Measurements from ENCODE around the gene ZIC3. TPM values are rescaled to one million over a fixed set of nuclear protein-coding genes. Genes with fewer than 3 reads are reported as not detected.

ZIC3 gene
- polyA plus RNA-seq, 3 donors: not detected

DNA sequence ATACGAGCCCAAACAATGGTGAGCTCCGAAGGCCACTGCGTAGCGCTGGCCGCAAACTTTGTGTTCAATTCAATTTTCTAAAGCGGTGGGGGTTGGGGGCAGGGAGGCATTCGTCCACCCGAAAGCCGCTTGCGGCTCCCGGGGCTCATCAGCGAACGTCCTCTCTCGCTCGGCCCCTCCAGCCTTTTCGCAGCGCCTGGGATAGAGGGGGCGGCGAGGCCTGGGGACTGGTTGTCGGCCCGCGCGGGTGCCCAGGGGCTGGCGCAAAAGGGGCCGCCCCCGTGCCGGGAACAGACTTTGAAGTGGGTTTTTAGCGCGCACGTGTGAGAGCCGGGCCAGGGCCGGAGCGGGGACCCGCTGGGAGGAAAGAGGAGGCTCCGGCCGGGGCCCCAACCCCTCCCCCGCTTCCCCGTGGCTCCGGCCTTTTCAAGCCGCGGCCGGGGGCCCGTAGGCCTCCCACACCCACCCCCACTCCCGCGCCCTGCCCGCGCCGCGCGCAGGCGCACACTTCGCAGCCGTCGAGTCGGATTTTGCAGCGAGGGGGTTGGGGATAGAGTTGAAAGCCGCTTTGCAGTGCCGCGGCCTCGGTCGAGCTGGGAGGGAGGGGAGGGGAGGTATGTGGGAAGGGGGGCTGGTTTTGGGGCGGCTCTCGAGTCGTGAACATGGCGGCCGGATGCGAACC lies 8.3 kb downstream of the ZIC3 start:
- intact Hi-C loops (cut with micrococcal nuclease): no loop called here

DNA sequence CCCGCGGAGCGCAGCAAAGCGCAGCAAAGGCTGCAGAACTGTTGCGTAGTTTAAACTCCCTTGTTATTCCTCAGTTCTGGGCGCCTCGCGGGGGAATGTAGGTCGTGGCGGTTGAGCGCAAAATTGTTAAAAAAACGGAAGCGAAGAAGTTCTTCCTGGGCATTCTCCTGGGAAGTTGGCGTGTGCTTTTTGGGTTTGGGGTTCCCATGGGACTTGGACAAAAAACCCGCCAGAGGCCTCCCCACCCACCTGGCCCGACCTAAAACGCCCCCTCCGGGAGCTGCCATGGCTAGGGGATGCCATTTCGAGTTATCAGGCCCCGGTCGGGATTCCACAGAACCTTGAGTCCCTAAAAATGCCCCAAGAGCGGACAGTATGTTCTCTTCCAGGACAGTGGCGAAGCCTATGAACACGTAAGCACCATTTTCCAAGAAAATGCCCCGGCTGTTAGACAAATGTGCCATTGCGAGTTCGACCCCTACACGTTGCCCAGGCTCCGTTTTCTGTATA lies 8.9 kb downstream of the ZIC3 start:
- intact Hi-C loops (cut with micrococcal nuclease): no loop called here
- Histone ChIP-seq H3K36me3 (replicated peaks in 1 of 2; ENCODE audit: control insufficient read depth in 1 of 2, insufficient read depth in 2 of 2, low read length in 2 of 2) (no peaks in the 10 kb centered on the region), H3K4me1 (ENCODE audit: control insufficient read depth in 1 of 2, insufficient read depth in 2 of 2, low read length in 2 of 2) (no peaks in the 10 kb centered on the region), H3K9me3 (replicated peaks in 1 of 2; ENCODE audit: control insufficient read depth in 1 of 2, insufficient read depth in 1 of 2, low read length in 2 of 2) (peaks cover 0 to 32% of the 10 kb centered on the region in 2 donors), H4K20me1 (ENCODE audit: insufficient read depth, low read length) (no peaks in the 10 kb centered on the region), H3K79me2 (ENCODE audit: insufficient read depth, low read length) (no peaks in the 10 kb centered on the region), H3K27me3 (ENCODE audit: control insufficient read depth in 2 of 2, insufficient read depth in 2 of 2, low read length in 2 of 2) (peaks cover 50 to 79% of the 10 kb centered on the region in 2 donors), H2AFZ (ENCODE audit: insufficient read depth, low read depth, low read length, poor library complexity, severe bottlenecking) (no peak overlapping the region), H3K27ac (ENCODE audit: low read depth in 1 of 2, low read length in 2 of 2) (no peak overlapping the region), H3K4me3 (replicated peaks in 1 of 3; ENCODE audit: low read depth in 2 of 3, low read length in 3 of 3) (no peak overlapping the region), H3K9ac (ENCODE audit: insufficient read depth, low read length, poor library complexity, severe bottlenecking) (no peak overlapping the region), H3K4me2 (replicated peaks; ENCODE audit: extremely low read depth, low read length, poor library complexity, severe bottlenecking) (no peak overlapping the region)
- Mint-ChIP-seq H3K36me3 (no peaks in the 10 kb centered on the region), H3K4me1 (no peaks in the 10 kb centered on the region), H3K4me3 (peak overlapping the region in 1 of 2 donors; percentile 78), H3K27me3 (ENCODE audit: low read depth in 3 of 3) (peaks cover 46 to 76% (median 70%) of the 10 kb centered on the region in 3 donors), H3K9me3 (peaks cover 0 to 25% (median 12%) of the 10 kb centered on the region in 7 donors), H3K27ac (no peak overlapping the region)
- DNase-seq: no peak
- TF ChIP-seq CTCF (IDR thresholded peaks at IDR 0.05): no peak
- 17% methylated on average over 9 of the region's 29 CpGs for WGBS (ENCODE audit: insufficient coverage)

More for the DNA sequence above, 8.3 kb downstream of the ZIC3 start:
- Histone ChIP-seq H2AFZ (ENCODE audit: insufficient read depth, low read depth, low read length, poor library complexity, severe bottlenecking) (no peak overlapping the region), H3K9ac (ENCODE audit: insufficient read depth, low read length, poor library complexity, severe bottlenecking) (no peak overlapping the region), H3K27me3 (ENCODE audit: control insufficient read depth in 2 of 2, insufficient read depth in 2 of 2, low read length in 2 of 2) (peaks cover 56 to 85% of the 10 kb centered on the region in 2 donors), H3K4me2 (replicated peaks; ENCODE audit: extremely low read depth, low read length, poor library complexity, severe bottlenecking) (no peak overlapping the region), H3K36me3 (replicated peaks in 1 of 2; ENCODE audit: control insufficient read depth in 1 of 2, insufficient read depth in 2 of 2, low read length in 2 of 2) (no peaks in the 10 kb centered on the region), H3K27ac (ENCODE audit: low read depth in 1 of 2, low read length in 2 of 2) (no peak overlapping the region), H3K4me1 (ENCODE audit: control insufficient read depth in 1 of 2, insufficient read depth in 2 of 2, low read length in 2 of 2) (no peaks in the 10 kb centered on the region), H3K9me3 (replicated peaks in 1 of 2; ENCODE audit: control insufficient read depth in 1 of 2, insufficient read depth in 1 of 2, low read length in 2 of 2) (peaks cover 0 to 34% of the 10 kb centered on the region in 2 donors), H3K79me2 (ENCODE audit: insufficient read depth, low read length) (no peaks in the 10 kb centered on the region), H4K20me1 (ENCODE audit: insufficient read depth, low read length) (no peaks in the 10 kb centered on the region), H3K4me3 (replicated peaks in 1 of 3; ENCODE audit: low read depth in 2 of 3, low read length in 3 of 3) (no peak overlapping the region)
- no peaks in the 10 kb centered on the region for H3K4me1 Mint-ChIP-seq
- H3K4me3 Mint-ChIP-seq: peak overlapping the region in 1 of 2 donors; percentile 78
- H3K36me3 Mint-ChIP-seq: no peaks in the 10 kb centered on the region
- DNase-seq: no peak
- 1% methylated on average over 16 of the region's 67 CpGs for WGBS (ENCODE audit: insufficient coverage)
- H3K27me3 Mint-ChIP-seq (ENCODE audit: low read depth in 3 of 3): peaks cover 50 to 80% (median 76%) of the 10 kb centered on the region in 3 donors
- no peak for TF ChIP-seq CTCF (IDR thresholded peaks at IDR 0.05)
- no peak overlapping the region for H3K27ac Mint-ChIP-seq
- H3K9me3 Mint-ChIP-seq: peaks cover 0 to 31% (median 13%) of the 10 kb centered on the region in 7 donors

All from CD14-positive monocyte (primary cell).